ENCODE data around the gene PHC1.
A peak's percentile ranks its signal among the peaks of the same experiment; 100 is the strongest.

PHC1 gene

GRCh38 chr12:8907513-8907912 lies 6.8 kb upstream of the PHC1 start:
- no peak overlapping the region for H3K4me3 ChIP-seq (replicated peaks in 1 of 2; ENCODE audit: low read depth in 2 of 2, low read length in 2 of 2)
- no peak for DNase-seq (ENCODE audit: low read depth in 2 of 2)
- TF ChIP-seq CTCF (IDR thresholded peaks at IDR 0.05; ENCODE audit: low read depth, low read length), result no peak

- TF ChIP-seq CTCF (IDR thresholded peaks at IDR 0.05; ENCODE audit: low read depth, low read length), result no peak
- no peak for DNase-seq (ENCODE audit: low read depth in 2 of 2)
- H3K4me3 ChIP-seq (replicated peaks in 1 of 2; ENCODE audit: low read depth in 2 of 2, low read length in 2 of 2), result no peak overlapping the region
Observed at GRCh38 chr12:8909752-8910151, 4.6 kb upstream of the PHC1 start.

GRCh38 chr12:8911606-8912268 lies 2.6 kb upstream of the PHC1 start:
- no peak for TF ChIP-seq CTCF (IDR thresholded peaks at IDR 0.05; ENCODE audit: low read depth, low read length)
- H3K4me3 ChIP-seq (replicated peaks in 1 of 2; ENCODE audit: low read depth in 2 of 2, low read length in 2 of 2), result no peak overlapping the region
- DNase-seq (ENCODE audit: low read depth in 2 of 2), result no peak

GRCh38 chr12:8912914-8913313 lies 1.4 kb upstream of the PHC1 start:
- no peak overlapping the region for H3K4me3 ChIP-seq (replicated peaks in 1 of 2; ENCODE audit: low read depth in 2 of 2, low read length in 2 of 2)
- TF ChIP-seq CTCF (IDR thresholded peaks at IDR 0.05; ENCODE audit: low read depth, low read length), result no peak
- no peak for DNase-seq (ENCODE audit: low read depth in 2 of 2)

- no peak for TF ChIP-seq CTCF (IDR thresholded peaks at IDR 0.05; ENCODE audit: low read depth, low read length)
- peak overlapping the region; percentile 61 to 65 for H3K4me3 ChIP-seq (replicated peaks in 1 of 2; ENCODE audit: low read depth in 2 of 2, low read length in 2 of 2)
- DNase-seq (ENCODE audit: low read depth in 2 of 2), result peak in 1 of 2 donors; percentile 2
Observed at GRCh38 chr12:8913702-8914032, 642 bp upstream of the PHC1 start.

- no peak for TF ChIP-seq CTCF (IDR thresholded peaks at IDR 0.05; ENCODE audit: low read depth, low read length)
- peak overlapping the region; percentile 80 to 81 for H3K4me3 ChIP-seq (replicated peaks in 1 of 2; ENCODE audit: low read depth in 2 of 2, low read length in 2 of 2)
- DNase-seq (ENCODE audit: low read depth in 2 of 2), result peak; percentile 54 to 60
Observed at GRCh38 chr12:8914716-8915526, 612 bp downstream of the PHC1 start.
